ENCODE results near the gene YIPF5.

DNA sequence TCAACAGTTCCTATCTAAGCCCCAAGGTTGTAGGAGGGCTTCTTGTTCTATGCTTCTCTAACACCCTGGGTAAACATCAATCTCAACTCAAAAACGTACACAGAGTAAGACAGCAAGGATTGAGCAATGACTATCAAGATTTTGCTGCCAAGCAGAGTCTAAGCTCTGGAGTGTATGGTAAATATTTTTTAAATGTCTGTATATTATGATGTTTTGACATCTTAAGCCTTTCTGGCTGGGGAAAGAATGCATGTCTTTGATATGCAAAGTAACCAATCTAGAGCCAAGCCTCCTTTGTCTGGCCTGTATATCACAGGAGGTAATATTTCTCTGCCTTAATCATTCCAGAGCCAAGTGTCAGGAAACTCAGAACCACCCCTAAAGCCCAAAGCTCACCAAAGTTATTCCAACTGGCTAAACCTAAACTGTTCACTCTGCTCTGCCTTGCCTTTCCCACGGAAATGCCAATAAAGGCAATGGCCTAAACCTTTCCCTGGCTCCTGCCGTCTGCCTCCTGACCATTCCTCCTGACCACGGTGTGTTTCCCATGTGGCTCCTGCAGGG lies 45.2 kb downstream of the YIPF5 start:
- TF ChIP-seq, protein P1, sequence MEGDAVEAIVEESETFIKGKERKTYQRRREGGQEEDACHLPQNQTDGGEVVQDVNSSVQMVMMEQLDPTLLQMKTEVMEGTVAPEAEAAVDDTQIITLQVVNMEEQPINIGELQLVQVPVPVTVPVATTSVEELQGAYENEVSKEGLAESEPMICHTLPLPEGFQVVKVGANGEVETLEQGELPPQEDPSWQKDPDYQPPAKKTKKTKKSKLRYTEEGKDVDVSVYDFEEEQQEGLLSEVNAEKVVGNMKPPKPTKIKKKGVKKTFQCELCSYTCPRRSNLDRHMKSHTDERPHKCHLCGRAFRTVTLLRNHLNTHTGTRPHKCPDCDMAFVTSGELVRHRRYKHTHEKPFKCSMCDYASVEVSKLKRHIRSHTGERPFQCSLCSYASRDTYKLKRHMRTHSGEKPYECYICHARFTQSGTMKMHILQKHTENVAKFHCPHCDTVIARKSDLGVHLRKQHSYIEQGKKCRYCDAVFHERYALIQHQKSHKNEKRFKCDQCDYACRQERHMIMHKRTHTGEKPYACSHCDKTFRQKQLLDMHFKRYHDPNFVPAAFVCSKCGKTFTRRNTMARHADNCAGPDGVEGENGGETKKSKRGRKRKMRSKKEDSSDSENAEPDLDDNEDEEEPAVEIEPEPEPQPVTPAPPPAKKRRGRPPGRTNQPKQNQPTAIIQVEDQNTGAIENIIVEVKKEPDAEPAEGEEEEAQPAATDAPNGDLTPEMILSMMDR (IDR thresholded peaks at IDR 0.05), result no peak
- no peak for TF ChIP-seq POLR2A (IDR thresholded peaks at IDR 0.05)

All from thyroid gland (tissue), 4 donors.